Endothelial cell of umbilical vein (primary cell): Measurements from ENCODE around the gene ETV3.

Experiments
- MYC ChIP-seq: IDR thresholded peaks from one replicate; pipeline ENCODE4 v1.6.1; 2011; ENCODE audit warnings: mild to moderate bottlenecking, low read depth, low read length
- POLR2A ChIP-seq: IDR thresholded peaks from 2 replicates; pipeline ENCODE4 v1.6.1; 2012; ENCODE audit warnings: low read depth, mild to moderate bottlenecking, control low read depth, low read length
- POLR2AphosphoS5 ChIP-seq: IDR thresholded peaks from 2 replicates; pipeline ENCODE4 v1.6.1; 2012; ENCODE audit warnings: low read depth, mild to moderate bottlenecking, control low read depth, low read length, moderate library complexity; ENCODE audit not compliant: insufficient read depth

DNA sequence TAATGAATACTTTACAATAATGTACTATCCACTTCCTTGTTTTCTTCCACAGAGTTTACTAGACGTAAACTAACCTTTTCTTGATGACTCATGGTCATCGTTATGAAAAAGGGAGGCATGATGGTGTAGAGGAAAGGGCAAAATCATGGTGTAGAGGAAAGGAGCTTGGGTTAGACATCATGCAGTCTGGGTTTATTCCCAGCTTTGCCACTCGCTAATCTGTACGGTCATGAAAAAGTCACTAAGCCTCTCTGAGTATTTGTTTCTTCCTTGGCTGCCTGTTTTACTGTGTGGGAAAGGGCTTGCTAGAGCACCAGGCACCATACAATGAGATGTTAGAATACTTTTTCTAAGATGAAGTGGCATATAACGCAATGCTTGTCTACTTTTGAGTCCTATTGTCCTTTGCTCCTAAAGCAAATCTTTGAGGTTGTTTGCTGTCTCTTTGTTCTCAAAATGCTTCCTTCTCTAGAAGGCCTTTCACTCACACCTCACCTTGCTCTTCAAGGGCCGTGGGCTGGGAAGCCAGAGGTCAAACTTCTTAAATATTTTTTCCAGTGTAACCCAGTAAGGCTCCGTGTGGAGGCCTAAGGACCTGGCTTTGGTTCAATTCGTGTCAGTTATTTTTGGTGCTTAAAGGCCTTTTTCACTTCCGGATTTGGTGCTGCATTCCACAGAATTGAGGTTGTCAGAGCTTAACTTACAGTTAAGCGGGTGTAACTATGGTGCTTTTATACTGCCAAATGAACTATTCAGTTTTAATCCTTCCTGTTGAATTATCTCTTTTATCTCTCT, 9.9 kb upstream of the ETV3 start:
- no peak for TF ChIP-seq MYC
- no peak for TF ChIP-seq POLR2AphosphoS5
- no peak for TF ChIP-seq POLR2A
